ENCODE data around the gene PPP4C.

The PPP4C gene

DNA sequence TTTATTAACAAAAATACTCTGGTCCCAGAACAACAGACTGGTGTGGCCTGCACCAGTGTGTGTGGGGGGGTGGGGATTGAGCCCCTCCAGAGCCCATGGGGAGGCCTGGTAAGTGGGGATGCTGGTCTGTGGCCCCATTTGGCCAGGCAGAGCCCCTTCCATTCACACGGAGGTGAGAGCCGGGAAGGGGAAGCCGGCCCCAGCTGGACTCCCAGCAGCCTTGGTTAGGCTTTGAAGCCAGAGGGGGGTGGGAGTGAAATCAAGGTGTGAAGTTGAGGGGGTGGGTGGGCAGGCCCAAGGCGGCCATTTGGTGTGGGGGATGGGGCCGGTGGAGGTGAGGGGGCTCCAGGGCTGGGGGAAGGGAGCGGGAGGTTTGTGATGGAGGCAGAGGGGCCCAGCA, 10.0 kb downstream of the PPP4C start:
- no peak overlapping the region for H3K4me3 ChIP-seq (ENCODE audit: low read length)
- peaks cover 28% of the 10 kb centered on the region for H3K36me3 ChIP-seq (ENCODE audit: control insufficient read depth, insufficient read depth, low read length)
- H3K9ac ChIP-seq (ENCODE audit: low read length): no peak overlapping the region
- peaks cover 16% of the 10 kb centered on the region for H3K4me1 ChIP-seq (ENCODE audit: control insufficient read depth, insufficient read depth, low read length)
- no peaks in the 10 kb centered on the region for H3K9me3 ChIP-seq (ENCODE audit: control insufficient read depth, low read length)
- H3K27me3 ChIP-seq (ENCODE audit: control insufficient read depth, insufficient read depth, low read length): no peaks in the 10 kb centered on the region

DNA sequence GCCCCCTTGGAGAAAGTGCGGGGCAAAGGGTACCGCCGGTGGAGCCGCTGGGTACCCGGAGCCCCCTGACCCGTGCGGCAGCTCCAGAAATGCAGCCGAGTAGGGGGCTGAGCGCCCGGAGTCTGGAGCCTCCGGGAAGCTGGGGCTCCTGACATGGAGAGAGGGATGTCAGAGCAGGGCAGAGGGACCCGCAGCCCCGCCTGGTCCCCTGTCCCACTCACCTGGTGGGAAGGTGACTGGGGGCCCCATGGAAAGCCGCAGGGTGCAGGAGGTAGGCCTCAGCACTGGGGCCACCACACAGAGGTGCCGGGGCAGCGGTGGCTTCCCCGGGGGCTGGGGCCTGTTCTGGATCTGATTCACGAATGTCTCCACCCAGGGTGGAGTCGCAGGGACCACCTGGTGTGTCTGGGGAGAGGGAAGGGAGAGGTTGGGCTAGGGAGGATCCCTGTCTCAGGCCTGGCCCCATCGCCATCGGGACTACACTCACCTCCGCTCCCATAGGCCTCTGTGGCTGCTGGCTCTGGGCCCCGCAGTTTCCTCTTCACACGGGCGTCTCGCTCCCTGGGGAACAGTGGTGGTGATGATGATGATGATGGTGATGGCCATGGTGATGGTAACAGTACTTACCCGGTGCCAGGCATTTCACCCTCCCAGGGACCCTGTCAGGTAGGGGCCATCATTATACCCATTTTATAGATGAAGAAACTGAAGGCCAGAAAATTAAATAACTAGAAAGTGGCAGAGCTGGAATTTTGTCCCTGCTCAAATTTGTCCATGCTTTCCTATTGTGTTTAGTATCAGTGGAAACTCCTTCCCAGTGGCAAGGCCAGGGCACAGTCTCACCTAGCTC, 10.7 kb downstream of the PPP4C start:
- Histone ChIP-seq H3K4me3 (ENCODE audit: low read length) (no peak overlapping the region), H3K4me1 (ENCODE audit: control insufficient read depth, insufficient read depth, low read length) (peaks cover 17% of the 10 kb centered on the region), H3K9ac (ENCODE audit: low read length) (no peak overlapping the region), H3K9me3 (ENCODE audit: control insufficient read depth, low read length) (no peaks in the 10 kb centered on the region), H3K36me3 (ENCODE audit: control insufficient read depth, insufficient read depth, low read length) (peaks cover 24% of the 10 kb centered on the region), H3K27me3 (ENCODE audit: control insufficient read depth, insufficient read depth, low read length) (no peaks in the 10 kb centered on the region)

DNA sequence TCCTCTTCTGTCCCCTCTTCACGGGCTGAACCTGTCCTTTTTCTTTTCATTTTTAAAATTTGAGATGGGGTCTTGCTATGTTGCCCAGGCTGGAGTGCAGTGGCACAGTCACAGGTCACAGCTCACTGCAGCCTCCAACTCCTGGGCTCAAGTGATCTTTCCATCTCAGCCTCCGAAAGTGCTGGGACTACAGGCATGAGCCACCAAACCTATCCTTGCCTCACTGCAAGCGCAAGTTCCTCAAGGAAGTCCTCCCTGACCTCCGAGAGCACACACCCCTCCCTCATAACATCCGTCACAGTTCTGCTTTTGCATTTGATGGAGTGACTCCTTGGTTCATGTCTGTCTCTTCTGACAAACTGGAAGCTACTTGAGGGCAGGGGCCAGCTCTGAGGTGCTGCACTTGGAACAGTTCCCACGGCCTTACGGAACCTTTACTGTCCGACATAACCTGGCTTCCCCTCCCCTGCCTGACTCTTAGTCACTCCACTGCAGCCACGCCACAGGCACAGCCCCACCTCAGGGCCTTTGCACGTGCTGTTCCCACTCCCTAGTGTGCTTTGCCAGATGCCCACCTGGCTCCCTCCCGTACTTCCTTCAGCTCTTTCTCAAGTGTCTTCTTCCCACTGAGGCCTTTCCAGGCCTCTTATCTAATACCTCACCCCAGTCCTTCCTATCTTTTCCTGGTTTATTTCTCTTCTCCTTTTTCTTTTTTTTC, 11.5 kb downstream of the PPP4C start:
- no peaks in the 10 kb centered on the region for H3K27me3 ChIP-seq (ENCODE audit: control insufficient read depth, insufficient read depth, low read length)
- H3K4me1 ChIP-seq (ENCODE audit: control insufficient read depth, insufficient read depth, low read length): peaks cover 22% of the 10 kb centered on the region
- H3K9ac ChIP-seq (ENCODE audit: low read length): no peak overlapping the region
- no peak overlapping the region for H3K4me3 ChIP-seq (ENCODE audit: low read length)
- no peaks in the 10 kb centered on the region for H3K9me3 ChIP-seq (ENCODE audit: control insufficient read depth, low read length)
- peaks cover 20% of the 10 kb centered on the region for H3K36me3 ChIP-seq (ENCODE audit: control insufficient read depth, insufficient read depth, low read length)

DNA sequence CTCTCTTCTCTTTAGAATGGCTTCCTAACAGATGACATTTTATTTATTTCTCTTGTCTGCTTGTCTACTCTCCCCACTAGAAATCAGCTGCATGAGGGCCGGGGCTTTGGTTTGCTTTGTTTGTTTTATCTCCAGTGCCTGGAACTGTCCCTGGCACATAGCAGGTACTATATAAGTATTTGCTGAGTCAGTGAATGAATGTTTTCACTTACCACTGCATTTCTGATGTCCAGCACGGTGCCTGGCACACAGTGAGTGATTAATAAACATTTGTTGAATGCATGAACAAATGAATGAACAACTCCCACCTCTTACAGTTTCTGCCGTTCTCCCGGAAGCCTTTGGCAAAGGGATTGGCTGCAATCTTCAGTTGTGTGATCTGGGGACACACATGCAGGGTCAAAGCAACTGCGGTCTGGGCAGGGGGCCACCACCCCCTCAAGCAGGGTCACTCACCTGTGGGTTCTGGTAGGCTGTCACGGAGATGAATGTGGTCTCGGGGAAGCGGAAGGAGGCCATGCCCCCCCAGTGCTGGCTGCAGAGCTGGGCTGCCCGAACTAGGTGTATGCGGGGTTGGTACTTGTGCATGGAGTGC, 12.5 kb downstream of the PPP4C start:
- Histone ChIP-seq H3K4me1 (ENCODE audit: control insufficient read depth, insufficient read depth, low read length) (peaks cover 31% of the 10 kb centered on the region), H3K9ac (ENCODE audit: low read length) (no peak overlapping the region)

DNA sequence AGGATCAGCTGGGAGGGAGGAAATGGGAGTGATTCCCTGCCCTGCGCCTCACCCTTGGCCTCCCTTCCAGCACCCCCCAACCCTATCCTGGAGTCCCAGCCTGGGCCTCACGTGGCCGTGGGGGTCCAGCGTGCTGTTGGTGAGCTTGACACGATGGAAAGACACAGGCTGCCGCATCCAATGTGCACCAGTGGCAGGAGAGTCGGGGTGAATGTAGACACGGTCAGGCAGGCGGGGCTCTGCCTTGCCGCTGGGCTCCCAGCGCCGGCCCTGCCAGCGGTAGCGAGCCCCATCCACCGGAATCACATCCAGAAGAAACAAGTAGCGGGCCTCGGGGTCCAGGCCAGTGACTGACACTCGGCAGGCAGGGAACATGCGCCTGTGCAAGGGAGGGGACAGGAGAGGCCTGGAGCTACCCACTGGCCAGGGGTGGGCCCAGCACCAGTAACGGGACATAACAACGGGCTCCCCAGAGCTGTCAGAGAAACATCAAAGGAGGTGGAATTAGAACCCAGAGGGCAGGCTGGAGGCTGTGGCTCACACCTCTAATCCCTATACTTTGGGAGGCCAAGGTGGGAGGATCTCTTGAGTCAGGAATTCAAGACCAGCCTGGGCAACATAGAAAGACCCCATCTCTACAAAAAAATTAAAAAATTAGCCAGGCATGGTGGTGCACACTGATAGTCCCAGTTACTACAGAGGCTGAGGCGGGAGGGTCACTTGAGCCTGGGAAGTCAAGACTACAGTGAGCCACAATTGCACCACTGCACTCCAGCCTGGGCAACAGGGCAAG, 13.2 kb downstream of the PPP4C start:
- H3K36me3 ChIP-seq (ENCODE audit: control insufficient read depth, insufficient read depth, low read length): peaks cover 6% of the 10 kb centered on the region
- no peak overlapping the region for H3K4me3 ChIP-seq (ENCODE audit: low read length)
- peaks cover 31% of the 10 kb centered on the region for H3K4me1 ChIP-seq (ENCODE audit: control insufficient read depth, insufficient read depth, low read length)
- no peaks in the 10 kb centered on the region for H3K27me3 ChIP-seq (ENCODE audit: control insufficient read depth, insufficient read depth, low read length)
- H3K9me3 ChIP-seq (ENCODE audit: control insufficient read depth, low read length): no peaks in the 10 kb centered on the region
- no peak overlapping the region for H3K9ac ChIP-seq (ENCODE audit: low read length)

More for the DNA sequence above, 12.5 kb downstream of the PPP4C start:
- no peaks in the 10 kb centered on the region for H3K27me3 ChIP-seq (ENCODE audit: control insufficient read depth, insufficient read depth, low read length)
- no peak overlapping the region for H3K4me3 ChIP-seq (ENCODE audit: low read length)
- H3K36me3 ChIP-seq (ENCODE audit: control insufficient read depth, insufficient read depth, low read length): peaks cover 10% of the 10 kb centered on the region
- no peaks in the 10 kb centered on the region for H3K9me3 ChIP-seq (ENCODE audit: control insufficient read depth, low read length)

DNA sequence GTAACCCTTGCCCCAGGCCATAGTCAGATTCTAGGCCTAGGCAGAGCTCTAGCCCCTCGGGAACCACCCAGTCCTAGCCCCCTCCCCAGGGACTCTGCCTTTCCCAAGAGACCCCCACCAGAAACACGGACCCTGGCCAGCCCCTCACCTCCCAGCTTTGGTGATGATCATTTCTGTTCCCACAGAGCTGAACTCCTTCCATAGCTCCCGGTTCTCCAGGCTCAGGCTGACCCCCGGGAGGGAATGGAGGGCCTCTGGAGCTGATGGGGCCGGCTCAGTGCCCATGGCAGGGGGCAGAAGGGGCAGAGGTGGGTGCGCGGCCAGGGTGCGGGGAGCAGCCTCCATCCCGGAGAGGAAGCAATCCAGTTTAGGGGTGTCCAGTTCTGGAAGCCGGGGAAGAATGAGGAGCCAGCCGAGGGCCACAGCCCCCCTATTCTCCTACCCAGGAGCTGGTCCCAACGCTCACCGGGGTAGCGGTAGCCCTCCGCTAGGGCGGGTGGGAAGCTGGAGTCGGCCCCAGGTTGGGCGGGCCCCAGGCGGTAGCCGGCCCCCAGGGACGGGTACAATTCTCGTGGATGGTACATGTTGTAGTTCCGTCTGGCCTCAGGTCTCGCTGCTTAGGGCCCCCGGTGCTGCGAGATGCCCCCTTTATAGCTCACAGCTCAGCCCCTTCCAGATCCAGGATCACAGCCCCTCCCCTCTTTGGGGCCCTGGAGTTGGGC, 15.0 kb downstream of the PPP4C start:
- Histone ChIP-seq H3K9me3 (ENCODE audit: control insufficient read depth, low read length) (no peaks in the 10 kb centered on the region), H3K36me3 (ENCODE audit: control insufficient read depth, insufficient read depth, low read length) (no peaks in the 10 kb centered on the region), H3K27me3 (ENCODE audit: control insufficient read depth, insufficient read depth, low read length) (no peaks in the 10 kb centered on the region), H3K9ac (ENCODE audit: low read length) (peak overlapping the region; percentile 79), H3K4me1 (ENCODE audit: control insufficient read depth, insufficient read depth, low read length) (peaks cover 43% of the 10 kb centered on the region), H3K4me3 (ENCODE audit: low read length) (no peak overlapping the region)

DNA sequence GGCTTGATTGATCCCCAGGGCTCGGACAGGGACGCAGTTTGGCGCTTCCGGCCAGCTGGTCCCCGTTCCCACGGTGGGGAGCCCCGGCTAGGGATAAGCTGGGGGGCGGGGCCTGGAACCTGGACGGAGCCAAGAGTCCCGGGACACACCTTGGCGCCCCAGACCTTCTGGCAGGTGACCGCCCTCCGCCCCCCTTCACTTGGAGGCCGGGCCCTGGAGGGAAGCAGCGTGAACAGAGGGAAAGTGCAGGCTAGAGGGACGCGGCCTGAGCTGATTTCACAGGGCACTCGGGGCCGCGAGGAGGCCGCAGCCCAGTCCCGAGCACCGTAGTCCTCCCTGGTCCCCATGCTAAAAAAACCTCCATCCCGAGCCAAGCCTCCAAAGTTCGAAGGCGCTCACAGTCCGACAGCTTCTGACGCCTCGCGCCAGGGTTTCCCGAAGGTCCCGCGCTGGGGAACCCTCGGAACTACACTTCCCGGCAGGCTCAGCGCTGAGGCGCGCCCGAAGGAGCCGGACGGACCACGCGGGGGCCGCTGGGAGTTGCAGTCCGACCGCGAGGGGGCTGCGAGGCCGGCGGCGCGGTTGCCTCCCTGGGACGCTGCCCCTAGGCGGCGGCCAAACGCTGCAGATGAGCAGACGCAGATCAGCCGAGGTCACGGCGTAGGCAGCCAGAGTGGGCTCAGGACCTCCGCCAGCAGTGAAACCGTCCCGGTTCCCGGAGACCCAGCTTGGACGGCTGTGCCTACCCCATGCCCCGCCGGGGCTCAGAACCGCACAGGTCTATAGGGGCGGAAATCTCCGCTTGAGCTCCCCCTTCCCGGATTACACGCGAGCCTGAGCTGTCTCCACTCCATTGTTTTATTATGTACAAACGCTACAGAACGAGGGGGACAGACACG, 15.9 kb downstream of the PPP4C start, which contains the start of gene TBX6:
TSS of gene TBX6 (minus strand) at position 451 of the 899 bp plus-strand sequence. CDS start 731 bp downstream, outside the sequence.
- H3K27me3 ChIP-seq (ENCODE audit: control insufficient read depth, insufficient read depth, low read length): no peaks in the 10 kb centered on the region
- peak within 1 kb of the TSS; percentile 88 for H3K4me3 ChIP-seq (ENCODE audit: low read length)
- H3K4me1 ChIP-seq (ENCODE audit: control insufficient read depth, insufficient read depth, low read length): peaks cover 46% of the 10 kb centered on the region
- H3K9ac ChIP-seq (ENCODE audit: low read length): peak within 1 kb of the TSS; percentile 79
- no peaks in the 10 kb centered on the region for H3K9me3 ChIP-seq (ENCODE audit: control insufficient read depth, low read length)
- H3K36me3 ChIP-seq (ENCODE audit: control insufficient read depth, insufficient read depth, low read length): no peaks in the 10 kb centered on the region

DNA sequence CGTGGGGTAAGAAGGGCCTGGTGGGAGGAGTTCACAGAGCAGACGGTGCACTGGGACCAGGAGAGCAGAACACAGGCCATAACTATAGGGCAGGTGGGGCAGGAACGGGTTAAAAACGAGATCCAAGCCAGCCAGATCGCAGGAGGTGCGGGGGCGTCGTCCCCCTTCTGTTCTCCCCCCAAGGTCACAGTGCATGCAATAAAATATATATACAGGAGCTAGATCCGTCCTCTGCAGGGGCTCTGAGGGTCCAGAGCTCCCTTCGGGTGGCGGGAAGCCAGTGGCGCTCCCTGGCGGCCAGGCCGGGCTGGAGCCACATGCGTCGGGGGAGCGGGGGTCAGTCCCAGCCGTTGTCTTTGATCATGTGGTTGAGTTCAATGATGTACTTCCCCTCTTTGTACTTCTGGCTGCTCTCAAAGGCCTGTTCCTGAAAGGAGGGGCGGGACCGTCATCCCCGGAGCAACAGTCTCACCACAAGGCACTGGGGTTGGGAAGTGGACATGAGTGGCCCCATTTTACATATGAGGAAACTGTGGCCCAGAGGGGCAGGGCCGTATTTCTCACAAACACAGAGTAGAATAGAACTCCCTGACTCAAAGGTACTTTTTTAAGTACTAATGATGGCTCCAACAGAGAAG, 16.7 kb downstream of the PPP4C start:
- Histone ChIP-seq H3K4me1 (ENCODE audit: control insufficient read depth, insufficient read depth, low read length) (peaks cover 46% of the 10 kb centered on the region), H3K9ac (ENCODE audit: low read length) (peak overlapping the region; percentile 79), H3K36me3 (ENCODE audit: control insufficient read depth, insufficient read depth, low read length) (no peaks in the 10 kb centered on the region), H3K27me3 (ENCODE audit: control insufficient read depth, insufficient read depth, low read length) (no peaks in the 10 kb centered on the region), H3K4me3 (ENCODE audit: low read length) (peak overlapping the region; percentile 88), H3K9me3 (ENCODE audit: control insufficient read depth, low read length) (no peaks in the 10 kb centered on the region)

DNA sequence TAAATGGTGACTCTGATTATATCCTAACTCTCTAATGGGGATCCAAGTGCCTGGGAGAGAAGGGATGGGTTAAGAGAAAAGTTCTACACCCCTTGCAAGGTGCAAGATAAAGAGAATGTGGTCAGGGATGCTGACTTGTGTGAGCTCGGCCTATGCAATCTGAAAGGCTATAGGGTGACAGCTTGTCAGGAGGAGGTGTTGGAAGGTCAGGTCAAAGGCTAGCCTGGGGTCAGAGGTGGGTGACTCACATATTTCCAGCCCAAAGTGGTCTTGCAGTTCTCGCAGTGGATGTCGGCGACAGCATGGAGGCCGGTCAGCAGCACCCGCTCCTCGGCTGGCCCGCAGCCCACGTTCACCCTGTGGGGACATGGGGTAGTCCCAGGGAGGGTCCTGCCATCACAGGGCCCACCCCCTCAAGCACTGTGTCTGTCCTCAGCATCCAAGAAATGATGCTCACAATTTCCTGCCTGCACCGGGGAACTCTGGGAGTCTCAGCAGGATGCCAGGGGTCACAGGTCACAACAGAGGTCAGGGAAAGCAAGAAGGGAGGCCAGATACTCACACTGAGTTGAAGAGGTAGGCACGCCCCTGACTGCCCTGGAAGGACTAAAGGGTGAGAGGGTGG, 18.9 kb downstream of the PPP4C start:
- H3K4me3 ChIP-seq (ENCODE audit: low read length): peak overlapping the region; percentile 75
- no peaks in the 10 kb centered on the region for H3K9me3 ChIP-seq (ENCODE audit: control insufficient read depth, low read length)
- no peaks in the 10 kb centered on the region for H3K36me3 ChIP-seq (ENCODE audit: control insufficient read depth, insufficient read depth, low read length)
- H3K9ac ChIP-seq (ENCODE audit: low read length): peak overlapping the region; percentile 86
- no peaks in the 10 kb centered on the region for H3K27me3 ChIP-seq (ENCODE audit: control insufficient read depth, insufficient read depth, low read length)
- peaks cover 46% of the 10 kb centered on the region for H3K4me1 ChIP-seq (ENCODE audit: control insufficient read depth, insufficient read depth, low read length)

All from mucosa of stomach (tissue), 1 donor.